Body of pancreas (tissue), 4 donors: ENCODE results near the gene UST. TPM values are rescaled to one million over a fixed set of nuclear protein-coding genes. Genes with fewer than 3 reads are reported as not detected.

Experiments used
- ATAC-seq: fragments of 150-250 bp; one replicate; pipeline ENCODE4 v1.9.1; 2016
- DNase-seq, 4 donors: peaks; one replicate each; pipeline ENCODE4 v3.0.0-alpha.2; 2019
- H3K27ac ChIP-seq, 4 donors: fragments of 200-600 bp; sonication (generic); 1 replicate in 3 of 4; 2 replicates in 1 of 4; pipeline versions ENCODE4 v1.5.1 to v1.6.1; 2016 to 2019; ENCODE audit warnings: mild to moderate bottlenecking in 1 of 4, mixed read lengths in 1 of 4, moderate library complexity in 1 of 4
- H3K27me3 ChIP-seq, 2 donors: fragments of 200-600 bp; sonication (generic); one replicate each; pipeline ENCODE4 v1.6.0; 2016; ENCODE audit warnings: mild to moderate bottlenecking in 1 of 2
- H3K36me3 ChIP-seq, 2 donors: fragments of 200-600 bp; sonication (generic); replicated peaks in 1 of 2; 2 replicates each; pipeline ENCODE4 v1.5.1; 2016; ENCODE audit warnings: low read depth in 2 of 2; ENCODE audit not compliant: insufficient read depth in 1 of 2
- H3K4me1 ChIP-seq: fragments of 200-600 bp; sonication (generic); one replicate; pipeline ENCODE4 v1.6.0; 2016
- H3K4me3 ChIP-seq, 2 donors: fragments of 200-600 bp; sonication (generic); 1 replicate in 1 of 2; 2 replicates in 1 of 2; pipeline ENCODE4 v1.5.1; 2016 to 2019
- H3K9me3 ChIP-seq, 3 donors: fragments of 200-600 bp; sonication (generic); 1 replicate in 2 of 3; 2 replicates in 1 of 3; pipeline ENCODE4 v1.5.1; 2016
- POLR2A ChIP-seq, 3 donors: fragments of 450-650 bp; IDR thresholded peaks; one replicate each; pipeline ENCODE4 v1.6.1; 2016; ENCODE audit warnings: antibody characterized with exemption in 3 of 3, mild to moderate bottlenecking in 2 of 3
- WGBS, 2 donors: methylation state at CpG; one replicate each; pipeline ENCODE4 v1.1.5; 2017; 5-methylcytosine and 5-hydroxymethylcytosine counted together
- intact Hi-C: fragments of 100-400 bp; cut with DNase I; formaldehyde crosslinking; loops from one replicate; pipeline ENCODE4 v1.15.1; 2023
- total RNA-seq, 2 donors: library from RNA; depleted of rRNA; stranded (reverse); fragments of >200 nt; gene quantifications; one replicate each; pipeline ENCODE4 v1.1.0, GENCODE V29; 2016
- TF ChIP-seq, protein P1 (sequence below), 7 experiments: fragments of 450-650 bp in 4 of 7; fragments of 200-600 bp in 3 of 7; sonication (generic) in 3 of 7; IDR thresholded peaks; one replicate each; pipeline ENCODE4 v1.5.1; 2016 to 2019; ENCODE audit warnings: antibody characterized with exemption in 7 of 7

The UST gene
- total RNA-seq, 2 donors from 2014 or later, result 11.4 to 28.3 TPM

DNA sequence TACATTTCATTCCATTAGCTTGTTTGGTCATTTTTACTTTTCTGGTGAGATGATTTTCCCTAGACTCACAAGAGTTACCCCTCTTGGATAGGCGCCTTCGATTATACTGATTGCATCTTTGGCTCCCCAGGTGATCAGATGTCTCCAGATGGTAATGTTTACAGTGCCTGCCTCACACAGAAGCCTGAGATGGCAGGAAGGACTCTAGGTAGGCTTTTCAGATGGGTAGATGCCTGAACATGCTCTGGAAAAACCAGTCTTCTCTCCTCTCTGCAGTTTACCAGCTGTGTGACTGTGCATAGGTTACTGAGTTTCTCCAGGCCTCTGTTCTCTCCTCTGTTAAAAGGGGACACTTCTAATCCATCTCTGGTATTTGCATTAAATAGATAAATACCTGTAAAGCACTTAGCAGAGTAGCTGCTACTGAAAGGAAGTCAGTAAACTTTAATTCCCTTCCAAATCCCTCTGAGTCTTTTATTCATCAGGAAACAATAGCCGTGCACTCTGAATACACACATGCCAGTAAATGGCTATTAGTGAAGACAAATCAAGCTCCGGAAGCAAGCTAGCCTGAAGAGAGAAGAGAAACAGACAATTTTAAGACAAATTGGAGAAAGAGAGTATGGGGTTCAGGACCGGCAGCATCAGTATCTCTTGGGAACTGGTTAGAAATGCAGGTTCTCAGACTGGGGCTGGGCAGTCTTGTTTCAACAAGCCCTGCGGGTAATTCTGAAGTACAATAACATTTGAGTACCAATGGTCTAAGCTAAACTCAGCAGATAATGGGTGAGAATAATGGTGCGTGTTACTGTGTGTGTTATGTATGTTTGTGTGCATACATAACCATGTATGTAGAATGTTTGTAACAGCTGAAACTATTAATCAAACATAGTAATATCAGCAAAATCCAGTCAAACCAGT is 139.4 kb downstream of the UST start:
- TF ChIP-seq POLR2A (IDR thresholded peaks at IDR 0.05), result no peak
- TF ChIP-seq, protein P1, sequence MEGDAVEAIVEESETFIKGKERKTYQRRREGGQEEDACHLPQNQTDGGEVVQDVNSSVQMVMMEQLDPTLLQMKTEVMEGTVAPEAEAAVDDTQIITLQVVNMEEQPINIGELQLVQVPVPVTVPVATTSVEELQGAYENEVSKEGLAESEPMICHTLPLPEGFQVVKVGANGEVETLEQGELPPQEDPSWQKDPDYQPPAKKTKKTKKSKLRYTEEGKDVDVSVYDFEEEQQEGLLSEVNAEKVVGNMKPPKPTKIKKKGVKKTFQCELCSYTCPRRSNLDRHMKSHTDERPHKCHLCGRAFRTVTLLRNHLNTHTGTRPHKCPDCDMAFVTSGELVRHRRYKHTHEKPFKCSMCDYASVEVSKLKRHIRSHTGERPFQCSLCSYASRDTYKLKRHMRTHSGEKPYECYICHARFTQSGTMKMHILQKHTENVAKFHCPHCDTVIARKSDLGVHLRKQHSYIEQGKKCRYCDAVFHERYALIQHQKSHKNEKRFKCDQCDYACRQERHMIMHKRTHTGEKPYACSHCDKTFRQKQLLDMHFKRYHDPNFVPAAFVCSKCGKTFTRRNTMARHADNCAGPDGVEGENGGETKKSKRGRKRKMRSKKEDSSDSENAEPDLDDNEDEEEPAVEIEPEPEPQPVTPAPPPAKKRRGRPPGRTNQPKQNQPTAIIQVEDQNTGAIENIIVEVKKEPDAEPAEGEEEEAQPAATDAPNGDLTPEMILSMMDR (IDR thresholded peaks at IDR 0.05), result no peak
- Histone ChIP-seq H3K27ac (peak overlapping the region in 1 of 4 donors; percentile 2), H3K36me3 (no peaks in the 10 kb centered on the region), H3K4me1 (peaks cover 36% of the 10 kb centered on the region), H3K4me3 (no peak overlapping the region), H3K27me3 (no peaks in the 10 kb centered on the region), H3K9me3 (no peaks in the 10 kb centered on the region)
- WGBS, 2 donors, result 76 to 84% methylated on average over 7 of the region's 7 CpGs
- intact Hi-C loops, result no loop called here
- no peak for ATAC-seq
- no peak for DNase-seq

DNA sequence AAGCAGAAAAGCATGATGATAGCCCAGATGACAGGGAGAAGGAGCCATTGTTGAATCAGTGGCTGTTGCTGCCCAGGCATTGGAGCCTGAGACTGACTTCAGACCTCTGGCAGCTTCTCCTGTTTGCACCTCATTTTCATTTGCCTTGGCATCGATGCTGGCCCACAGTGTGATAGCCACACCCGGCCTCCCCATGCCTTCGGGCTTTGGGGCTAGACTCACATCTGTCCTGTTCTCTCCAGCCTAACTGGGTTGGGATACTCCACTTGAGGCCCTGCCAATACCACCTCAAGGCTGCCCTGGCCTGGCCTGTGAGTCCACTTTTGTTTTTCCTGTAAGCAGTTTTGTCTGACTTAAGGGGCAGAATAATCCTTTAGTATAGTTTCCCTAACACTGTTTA is 140.4 kb downstream of the UST start:
- intact Hi-C loops, result no loop called here
- Histone ChIP-seq H3K27ac (peak overlapping the region in 2 of 4 donors; percentile 39 to 46), H3K36me3 (no peaks in the 10 kb centered on the region), H3K4me1 (peaks cover 42% of the 10 kb centered on the region), H3K9me3 (no peaks in the 10 kb centered on the region), H3K4me3 (no peak overlapping the region), H3K27me3 (no peaks in the 10 kb centered on the region)
- TF ChIP-seq, protein P1 (IDR thresholded peaks at IDR 0.05), result no peak
- no peak for TF ChIP-seq POLR2A (IDR thresholded peaks at IDR 0.05)
- ATAC-seq (peak; percentile 88), DNase-seq (peak; percentile 68 to 88 (median 82))
- 34 to 61% methylated on average over 3 of the region's 3 CpGs for WGBS, 2 donors

DNA sequence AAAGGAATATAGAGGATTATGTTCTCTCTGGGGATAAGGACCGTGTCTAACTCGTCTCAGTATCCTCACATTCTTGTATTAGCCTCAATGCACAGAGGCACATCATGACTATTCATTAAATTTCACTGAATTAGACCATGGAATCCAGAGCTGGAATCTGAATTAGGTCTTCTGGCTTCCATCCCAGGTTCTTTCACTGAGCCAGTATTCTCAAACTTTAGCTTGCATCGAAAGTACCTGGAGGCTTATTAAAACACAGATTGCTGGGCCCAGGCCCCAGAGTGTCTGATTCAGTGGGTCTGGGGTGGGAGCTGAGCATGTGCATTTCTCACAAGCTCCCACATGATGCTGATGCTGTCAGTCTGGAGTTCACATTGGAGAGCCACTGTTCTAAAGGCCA is 142.0 kb downstream of the UST start:
- Histone ChIP-seq H3K4me1 (peaks cover 42% of the 10 kb centered on the region), H3K9me3 (no peaks in the 10 kb centered on the region), H3K27ac (no peak overlapping the region), H3K36me3 (no peaks in the 10 kb centered on the region), H3K27me3 (no peaks in the 10 kb centered on the region), H3K4me3 (no peak overlapping the region)
- TF ChIP-seq POLR2A (IDR thresholded peaks at IDR 0.05), result no peak
- TF ChIP-seq, protein P1 (IDR thresholded peaks at IDR 0.05), result no peak
- DNase-seq (no peak), ATAC-seq (no peak)
- WGBS, 2 donors, result 73 to 86% methylated on average over 3 of the region's 3 CpGs
- intact Hi-C loops, result no loop called here

DNA sequence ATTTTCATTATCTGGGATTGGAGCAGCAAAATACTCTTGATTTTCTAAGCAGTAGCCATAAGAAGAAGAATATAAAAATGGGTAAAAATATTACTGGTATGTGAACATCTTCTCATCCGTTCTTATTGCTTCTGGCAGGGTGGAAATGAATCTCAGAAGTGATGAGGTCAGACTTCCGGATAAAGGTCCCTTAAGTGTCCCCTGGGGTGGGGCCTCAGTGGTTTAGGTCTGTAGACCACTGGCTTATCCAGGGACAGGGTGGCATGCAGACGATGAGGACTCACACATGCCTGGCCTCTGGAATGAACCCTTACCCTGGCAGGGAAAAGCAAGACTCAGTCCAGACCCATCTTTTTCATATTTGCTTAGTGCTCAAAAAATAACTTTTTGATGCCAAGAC is 143.3 kb downstream of the UST start:
- TF ChIP-seq POLR2A (IDR thresholded peaks at IDR 0.05), result no peak
- TF ChIP-seq, protein P1 (IDR thresholded peaks at IDR 0.05), result no peak
- no peak for DNase-seq
- WGBS, 2 donors, result 80 to 86% methylated on average over 3 of the region's 3 CpGs
- Histone ChIP-seq H3K9me3 (no peaks in the 10 kb centered on the region), H3K27me3 (no peaks in the 10 kb centered on the region), H3K36me3 (no peaks in the 10 kb centered on the region), H3K4me1 (peaks cover 42% of the 10 kb centered on the region), H3K4me3 (no peak overlapping the region), H3K27ac (no peak overlapping the region)
- intact Hi-C loops, result no loop called here
- no peak for ATAC-seq
